Body of pancreas (tissue), 4 donors: Measurements from ENCODE around the gene KIF1C. TPM values are rescaled to one million over a fixed set of nuclear protein-coding genes. Genes with fewer than 3 reads are reported as not detected.
"Not testable (repeated sequence)": the region's sequence is repeated elsewhere in the genome, so short reads cannot be mapped to it uniquely, and the experiment has no call there.

Source experiments
- ATAC-seq: fragments of 150-250 bp; one replicate; pipeline ENCODE4 v1.9.1; 2016
- DNase-seq, 4 donors: peaks; one replicate each; pipeline ENCODE4 v3.0.0-alpha.2; 2019
- H3K27ac ChIP-seq, 4 donors: fragments of 200-600 bp; sonication (generic); 1 replicate in 3 of 4; 2 replicates in 1 of 4; pipeline versions ENCODE4 v1.5.1 to v1.6.1; 2016 to 2019; ENCODE audit warnings: mild to moderate bottlenecking in 1 of 4, mixed read lengths in 1 of 4, moderate library complexity in 1 of 4
- H3K27me3 ChIP-seq, 2 donors: fragments of 200-600 bp; sonication (generic); one replicate each; pipeline ENCODE4 v1.6.0; 2016; ENCODE audit warnings: mild to moderate bottlenecking in 1 of 2
- H3K36me3 ChIP-seq, 2 donors: fragments of 200-600 bp; sonication (generic); replicated peaks in 1 of 2; 2 replicates each; pipeline ENCODE4 v1.5.1; 2016; ENCODE audit warnings: low read depth in 2 of 2; ENCODE audit not compliant: insufficient read depth in 1 of 2
- H3K4me1 ChIP-seq: fragments of 200-600 bp; sonication (generic); one replicate; pipeline ENCODE4 v1.6.0; 2016
- H3K4me3 ChIP-seq, 2 donors: fragments of 200-600 bp; sonication (generic); 1 replicate in 1 of 2; 2 replicates in 1 of 2; pipeline ENCODE4 v1.5.1; 2016 to 2019
- H3K9me3 ChIP-seq, 3 donors: fragments of 200-600 bp; sonication (generic); 1 replicate in 2 of 3; 2 replicates in 1 of 3; pipeline ENCODE4 v1.5.1; 2016
- CTCF ChIP-seq, 7 experiments: fragments of 450-650 bp in 4 of 7; fragments of 200-600 bp in 3 of 7; sonication (generic) in 3 of 7; IDR thresholded peaks; one replicate each; pipeline ENCODE4 v1.5.1; 2016 to 2019; ENCODE audit warnings: antibody characterized with exemption in 7 of 7
- POLR2A ChIP-seq, 3 donors: fragments of 450-650 bp; IDR thresholded peaks; one replicate each; pipeline ENCODE4 v1.6.1; 2016; ENCODE audit warnings: antibody characterized with exemption in 3 of 3, mild to moderate bottlenecking in 2 of 3
- WGBS, 2 donors: methylation state at CpG; one replicate each; pipeline ENCODE4 v1.1.5; 2017; 5-methylcytosine and 5-hydroxymethylcytosine counted together
- intact Hi-C: fragments of 100-400 bp; cut with DNase I; formaldehyde crosslinking; loops from one replicate; pipeline ENCODE4 v1.15.1; 2023
- total RNA-seq, 2 donors: library from RNA; depleted of rRNA; stranded (reverse); fragments of >200 nt; gene quantifications; one replicate each; pipeline ENCODE4 v1.1.0, GENCODE V29; 2016

KIF1C gene
- total RNA-seq, 2 donors from 2014 or later: 43.1 to 54.4 TPM

DNA sequence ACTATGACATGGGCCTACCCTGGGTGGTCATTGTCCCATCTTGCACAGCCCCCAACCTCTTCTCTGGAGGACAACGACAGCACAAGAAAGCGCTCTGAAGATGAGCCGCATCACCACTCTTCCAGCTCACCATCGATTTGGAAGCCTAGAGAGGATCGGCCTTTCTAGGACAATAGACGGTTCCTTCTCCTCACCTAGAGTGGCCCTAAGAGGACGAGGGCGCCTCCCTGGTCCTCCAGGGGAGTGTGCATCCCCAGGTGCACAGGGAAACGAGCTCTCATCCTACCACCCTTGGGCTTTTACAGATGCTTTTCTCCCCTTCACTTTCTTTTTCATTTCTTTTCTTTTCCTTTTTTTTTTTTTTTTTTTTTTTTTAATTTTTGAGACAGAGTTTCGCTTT lies 57.8 kb downstream of the KIF1C start:
- Histone ChIP-seq H3K27ac (no peak overlapping the region), H3K4me1 (no peaks in the 10 kb centered on the region), H3K36me3 (no peaks in the 10 kb centered on the region), H3K9me3 (no peaks in the 10 kb centered on the region), H3K4me3 (no peak overlapping the region), H3K27me3 (no peaks in the 10 kb centered on the region)
- TF ChIP-seq CTCF (IDR thresholded peaks at IDR 0.05) (no peak), POLR2A (IDR thresholded peaks at IDR 0.05) (no peak)
- 83 to 84% methylated on average over 9 of the region's 10 CpGs for WGBS, 2 donors
- ATAC-seq: no peak
- intact Hi-C loops: no loop called here
- DNase-seq: no peak

GRCh38 chr17:5065227-5065744 lies 67.5 kb downstream of the KIF1C start:
- DNase-seq: no peak
- Histone ChIP-seq H3K9me3 (no peaks in the 10 kb centered on the region), H3K36me3 (no peaks in the 10 kb centered on the region), H3K4me1 (no peaks in the 10 kb centered on the region), H3K27me3 (no peaks in the 10 kb centered on the region), H3K27ac (no peak overlapping the region), H3K4me3 (no peak overlapping the region)
- 69 to 73% methylated on average over 1 of the region's 1 CpG for WGBS, 2 donors
- ATAC-seq: no peak
- intact Hi-C loops: loop anchor here (10.0 kb wide), 1 partner anchor 150 kb away; no protein-coding TSS in a partner anchor
- TF ChIP-seq POLR2A (IDR thresholded peaks at IDR 0.05): no peak

GRCh38 chr17:5068236-5068635 lies 70.5 kb downstream of the KIF1C start:
- WGBS, 2 donors: 84 to 96% methylated on average over 3 of the region's 3 CpGs

DNA sequence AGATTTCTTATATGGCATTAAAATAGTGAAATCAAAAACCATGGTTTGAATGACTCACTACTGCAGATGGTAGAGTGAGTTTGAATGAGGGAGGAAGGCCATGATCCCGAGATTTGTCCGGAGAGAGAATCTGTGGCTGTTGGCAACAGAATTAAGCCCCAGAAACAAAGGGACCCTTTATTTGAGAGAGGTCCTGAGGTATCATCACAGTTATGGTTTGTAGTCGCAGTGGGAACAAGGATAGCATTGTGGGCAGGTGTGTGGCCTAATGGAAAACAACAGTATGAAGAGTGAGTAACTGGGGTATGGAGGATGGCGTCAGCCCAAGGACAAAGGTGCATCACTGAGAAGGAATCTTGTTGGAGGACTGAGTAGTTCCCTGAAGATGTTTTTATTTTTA lies 72.0 kb downstream of the KIF1C start:
- intact Hi-C loops: loop anchor here (10.0 kb wide), 1 partner anchor 155 kb away; no protein-coding TSS in a partner anchor
- Histone ChIP-seq H3K9me3 (no peaks in the 10 kb centered on the region), H3K36me3 (no peaks in the 10 kb centered on the region), H3K27me3 (no peaks in the 10 kb centered on the region), H3K4me1 (no peaks in the 10 kb centered on the region), H3K4me3 (no peak overlapping the region), H3K27ac (no peak overlapping the region)
- no peak for ATAC-seq
- WGBS, 2 donors: 61 to 62% methylated on average over 4 of the region's 4 CpGs
- no peak for DNase-seq
- TF ChIP-seq CTCF (IDR thresholded peaks at IDR 0.05): no peak
- no peak for TF ChIP-seq POLR2A (IDR thresholded peaks at IDR 0.05)

More at GRCh38 chr17:5068236-5068635, 70.5 kb downstream of the KIF1C start:
- intact Hi-C loops: loop anchor here (10.0 kb wide), 1 partner anchor 153 kb away; no protein-coding TSS in a partner anchor
- TF ChIP-seq CTCF (IDR thresholded peaks at IDR 0.05) (no peak), POLR2A (IDR thresholded peaks at IDR 0.05) (no peak)
- Histone ChIP-seq H3K4me3 (no peak overlapping the region), H3K27ac (no peak overlapping the region), H3K36me3 (no peaks in the 10 kb centered on the region), H3K9me3 (no peaks in the 10 kb centered on the region), H3K27me3 (no peaks in the 10 kb centered on the region), H3K4me1 (no peaks in the 10 kb centered on the region)
- DNase-seq: no peak
- ATAC-seq: no peak

DNA sequence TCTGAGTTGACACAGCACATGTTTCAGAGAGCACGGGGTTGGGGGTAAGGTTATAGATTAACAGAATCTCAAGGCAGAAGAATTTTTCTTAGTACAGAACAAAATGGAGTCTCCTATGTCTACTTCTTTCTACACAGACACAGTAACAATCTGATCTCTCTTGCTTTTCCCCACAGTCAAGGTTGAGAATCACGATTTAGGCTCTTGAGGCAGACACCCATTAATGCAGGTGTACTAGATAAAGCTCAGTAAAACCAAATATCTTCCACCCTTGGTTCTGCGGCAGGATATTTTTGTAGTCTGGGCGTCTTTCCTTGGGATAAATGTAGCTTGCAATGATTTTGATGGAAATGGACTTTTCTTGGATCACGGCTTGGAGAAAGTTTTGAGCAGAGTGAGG lies 77.7 kb downstream of the KIF1C start:
- H3K4me3 ChIP-seq, DNase-seq, H3K36me3 ChIP-seq, H3K27me3 ChIP-seq, H3K9me3 ChIP-seq, ATAC-seq, H3K27ac ChIP-seq, intact Hi-C loops: not testable (repeated sequence)
- peaks cover 23% of the 10 kb centered on the region for H3K4me1 ChIP-seq
- WGBS, 2 donors: 64 to 82% methylated on average over 4 to 5 of the region's 5 CpGs

- intact Hi-C loops, H3K36me3 ChIP-seq, H3K9me3 ChIP-seq, DNase-seq, H3K4me3 ChIP-seq, ATAC-seq, H3K27me3 ChIP-seq: not testable (repeated sequence)
- Histone ChIP-seq H3K27ac (peak overlapping the region in 2 of 4 donors; percentile 75 to 78), H3K4me1 (peaks cover 23% of the 10 kb centered on the region)
- WGBS, 2 donors: 94 to 97% methylated on average over 24 of the region's 24 CpGs
Observed at GRCh38 chr17:5077275-5077674, 79.5 kb downstream of the KIF1C start.
